G401.6 (cell line): Measurements from ENCODE around the gene DGKE.

ENCODE experiments used
- FAIRE-seq: peaks from 2 replicates; lab custom pipeline; 2012; peaks lifted over from hg19 to GRCh38; lab: Jason Lieb, UNC

Gene DGKE

DNA sequence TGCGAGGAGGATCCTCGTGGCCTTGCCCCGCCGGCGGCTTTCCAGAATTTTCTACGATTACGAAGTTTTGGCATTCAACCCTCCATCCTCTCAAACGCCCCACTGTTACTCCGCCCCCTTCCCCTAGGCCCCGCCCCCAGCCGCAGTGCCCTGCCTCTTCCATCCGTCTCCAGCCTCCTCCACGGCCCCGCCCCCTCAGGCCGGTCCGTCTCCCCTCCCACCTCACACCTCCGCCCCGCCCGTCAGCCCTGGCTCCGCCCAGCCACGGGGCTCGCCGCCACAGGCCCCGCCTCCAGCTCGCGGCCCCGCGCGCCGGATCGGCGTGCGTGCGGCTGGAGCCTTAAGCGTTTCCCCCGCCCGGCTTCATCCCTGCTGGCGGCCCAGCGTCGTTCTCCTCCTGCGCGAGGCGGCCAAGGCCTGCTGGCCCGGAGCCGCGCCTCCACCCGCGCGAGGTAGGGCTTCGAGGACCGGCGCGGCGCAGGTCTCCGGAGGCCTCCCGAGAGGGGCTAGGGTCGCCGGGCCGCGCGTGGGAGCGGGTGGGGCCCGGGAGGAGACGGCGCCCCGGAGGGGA, at the start of gene DGKE, which contains the start of gene C17orf67:
DGKE (plus strand) TSS at position 343 of the 571 bp plus-strand sequence. CDS start 645 bp downstream, outside the sequence.
C17orf67 (minus strand) TSS at position 112 of the 571 bp plus-strand sequence. CDS start 18,110 bp downstream, outside the sequence.
- no peak for FAIRE-seq

DNA sequence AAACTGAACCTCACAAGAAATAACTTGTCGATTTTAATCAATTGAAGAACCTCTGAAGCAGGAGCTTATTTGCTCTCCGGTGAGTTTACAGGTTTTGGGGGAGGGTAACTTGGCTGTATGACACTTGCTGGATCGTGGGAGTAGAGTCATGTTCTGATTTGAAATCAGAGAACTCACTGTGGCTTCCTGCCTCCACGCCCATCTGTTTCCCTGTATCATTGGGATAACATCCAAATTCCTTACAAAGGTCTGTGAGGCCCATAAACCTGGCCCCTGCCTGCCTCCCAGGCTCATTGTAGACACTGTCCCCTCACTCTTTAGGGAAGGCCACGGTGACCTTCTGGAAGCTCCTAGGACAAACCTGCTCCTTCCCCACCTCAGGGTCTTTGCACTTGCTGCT, 48.5 kb upstream of the DGKE start:
- FAIRE-seq: no peak

DNA sequence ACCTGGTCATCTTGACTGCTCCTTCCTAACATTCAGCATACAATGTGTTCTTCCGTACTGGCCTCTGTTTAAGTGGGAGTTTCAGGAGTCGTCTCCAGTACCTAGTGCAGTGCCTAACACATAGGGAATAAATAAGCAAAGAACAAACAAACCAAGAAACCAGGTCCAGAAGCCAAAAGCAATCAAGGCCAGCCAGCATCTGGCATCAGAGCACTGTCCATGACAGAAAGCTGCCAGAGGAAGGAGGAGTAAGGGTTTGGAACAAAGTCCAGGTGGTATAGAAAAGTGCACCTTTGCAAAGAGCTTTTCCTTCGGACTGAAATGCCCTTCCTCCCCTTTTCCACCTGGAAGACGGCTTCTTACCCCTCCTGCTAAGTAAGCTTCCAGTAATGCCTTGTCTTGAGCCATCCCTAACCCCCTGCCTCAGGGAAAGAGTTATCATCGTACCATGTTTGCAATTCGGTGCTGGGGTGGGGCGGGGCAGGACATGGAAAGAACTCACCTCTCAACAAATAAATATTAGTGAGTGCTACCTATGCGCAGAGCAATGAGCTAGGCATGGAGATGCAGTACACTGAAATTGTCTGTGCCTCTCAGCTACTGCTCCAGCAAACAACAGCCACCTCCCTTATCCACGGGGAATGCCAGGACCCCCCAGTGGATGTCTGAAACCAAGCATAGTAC, 47.8 kb upstream of the DGKE start:
- FAIRE-seq: no peak

DNA sequence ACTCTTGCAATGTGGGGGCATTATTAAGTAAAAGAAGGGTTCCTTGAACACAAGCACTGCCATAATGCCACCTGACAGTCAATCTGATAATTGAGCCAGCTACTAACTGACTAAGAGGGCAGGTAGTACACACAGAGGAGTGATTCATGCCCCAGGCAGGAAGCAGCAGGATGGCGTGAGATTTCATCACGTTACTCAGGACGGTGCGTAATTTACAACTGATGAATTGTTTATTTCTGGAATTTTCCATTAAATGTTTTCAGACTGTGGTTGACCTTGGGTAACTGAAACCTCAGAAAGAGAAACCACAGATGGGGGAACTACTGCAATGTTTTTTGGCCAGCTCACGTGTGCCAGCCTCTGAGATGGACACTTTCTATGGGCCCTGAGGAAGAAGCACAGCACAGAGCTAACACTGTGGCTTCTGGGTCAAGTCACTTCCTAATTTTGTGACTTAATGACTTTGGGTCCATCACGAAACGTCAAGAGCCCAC, 46.9 kb upstream of the DGKE start:
- FAIRE-seq: no peak

DNA sequence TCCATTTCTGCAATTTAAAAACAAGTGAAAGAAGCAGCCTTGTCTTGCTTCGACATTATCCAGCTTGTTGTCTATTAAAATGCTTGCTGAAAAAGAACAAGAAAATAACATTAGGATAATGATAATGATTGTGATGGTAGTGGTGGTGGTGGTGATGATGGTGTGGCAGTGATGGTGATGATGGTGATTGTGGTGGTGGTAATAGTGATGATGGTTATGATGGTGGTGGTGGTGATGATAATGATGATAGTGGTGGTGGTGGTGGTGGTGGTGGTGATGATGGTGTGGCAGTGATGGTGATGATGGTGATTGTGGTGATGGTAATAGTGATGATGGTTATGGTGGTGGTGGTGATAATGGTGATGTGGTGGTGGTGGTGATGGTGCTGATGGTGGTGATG, 41.7 kb upstream of the DGKE start:
- FAIRE-seq: no peak

DNA sequence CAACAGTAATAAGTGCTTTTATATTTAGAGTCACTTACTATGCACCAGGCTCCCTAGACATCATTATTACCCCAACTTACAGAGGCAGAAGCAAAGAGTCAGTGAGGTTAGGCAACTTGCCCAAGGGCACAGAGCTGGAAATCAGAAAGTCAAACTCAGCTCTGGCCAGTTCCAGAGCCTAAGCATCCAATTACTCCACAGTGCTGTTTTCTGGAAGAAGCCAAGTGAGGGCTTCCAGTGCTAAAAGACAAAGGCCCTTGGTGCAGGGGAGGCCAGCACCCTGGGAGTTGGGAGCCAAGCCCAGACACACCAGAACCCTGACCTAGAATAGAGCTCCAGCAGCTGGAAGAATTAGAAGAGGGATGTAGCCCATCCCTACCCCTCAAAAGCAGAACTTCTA, 40.4 kb upstream of the DGKE start:
- FAIRE-seq: no peak

DNA sequence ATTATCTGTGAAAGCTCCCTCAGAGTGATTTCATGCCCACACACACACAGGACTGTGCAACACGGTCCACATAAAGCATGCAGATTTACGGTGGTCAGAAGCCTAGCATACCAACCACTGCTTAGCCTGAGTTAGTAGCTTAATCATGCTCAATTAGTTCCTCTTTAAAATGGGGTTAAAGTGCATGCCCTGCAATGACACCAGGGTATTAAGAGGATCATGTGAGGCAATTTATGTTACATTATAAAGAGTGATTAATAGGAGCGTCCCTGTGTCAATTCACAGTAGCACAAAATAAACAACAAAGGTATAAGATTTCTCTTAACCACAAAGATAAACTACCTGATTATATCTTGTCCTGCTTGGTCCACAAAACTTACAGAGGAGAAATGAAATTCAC, 40.0 kb upstream of the DGKE start:
- no peak for FAIRE-seq

DNA sequence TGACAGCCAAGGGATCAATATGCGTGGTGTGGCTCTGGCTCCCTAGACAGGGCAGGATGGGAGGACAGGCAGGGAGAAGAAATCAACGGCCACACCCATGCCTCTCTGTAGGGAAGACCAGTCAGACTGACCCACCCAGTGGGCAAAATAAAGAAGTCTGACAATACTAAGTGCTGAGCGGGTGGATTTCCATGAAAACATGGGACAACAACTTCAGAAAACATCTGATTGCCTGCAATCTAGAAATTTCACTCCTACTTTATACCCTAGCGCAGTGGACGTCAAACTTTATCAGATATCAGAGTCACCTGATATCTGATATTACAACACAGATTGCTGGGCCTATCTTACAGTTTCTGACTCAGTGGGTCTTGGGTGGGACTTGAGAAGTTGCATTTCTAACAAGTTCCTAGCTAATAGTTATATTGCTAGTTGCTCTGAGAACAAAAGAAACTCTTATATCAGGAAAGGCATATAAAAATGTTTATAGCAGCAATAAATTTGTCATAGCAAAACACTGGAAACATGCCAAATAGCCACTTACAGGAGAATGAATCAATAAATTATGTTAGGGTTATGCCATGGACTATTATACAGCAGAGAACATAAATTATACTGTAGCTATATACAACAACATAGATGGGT, 38.6 kb upstream of the DGKE start:
- no peak for FAIRE-seq

DNA sequence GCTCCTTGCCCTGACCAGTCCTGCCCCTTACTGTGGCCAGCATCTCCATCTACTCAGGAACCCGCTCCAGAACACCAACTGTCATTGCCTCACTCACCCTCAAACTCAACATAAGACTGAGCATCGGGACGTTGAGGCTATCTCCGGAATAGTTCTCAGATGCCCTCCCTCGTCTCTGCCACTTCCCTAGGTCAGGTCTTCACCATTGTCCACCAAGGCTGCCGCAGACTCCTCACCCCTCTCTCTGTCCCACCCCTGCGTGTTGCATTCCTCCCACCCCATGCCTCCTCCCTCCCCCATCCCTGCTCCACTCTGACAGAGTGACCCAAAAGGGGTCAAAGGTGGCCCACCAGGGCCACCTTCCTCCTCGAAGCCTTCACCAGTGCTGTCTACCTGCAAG, 37.4 kb upstream of the DGKE start:
- FAIRE-seq: no peak

DNA sequence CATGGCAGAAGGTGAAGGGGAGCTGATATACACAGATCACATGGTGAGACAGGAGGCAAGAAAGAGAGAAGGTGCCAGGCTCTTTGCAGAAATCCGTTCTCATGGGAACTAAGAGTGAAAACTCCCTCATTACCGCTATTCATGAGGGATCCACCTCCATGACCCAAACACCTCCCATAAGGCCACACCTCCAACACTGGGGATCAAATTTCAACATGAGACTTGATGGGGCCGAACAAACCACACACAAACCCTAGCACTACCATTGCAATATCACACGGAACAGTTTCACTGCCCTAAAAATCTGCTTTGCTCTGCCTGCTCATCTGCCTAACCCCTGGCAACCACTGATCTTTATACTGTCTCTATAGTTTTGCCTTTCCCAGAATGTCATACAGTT, 35.0 kb upstream of the DGKE start:
- no peak for FAIRE-seq

DNA sequence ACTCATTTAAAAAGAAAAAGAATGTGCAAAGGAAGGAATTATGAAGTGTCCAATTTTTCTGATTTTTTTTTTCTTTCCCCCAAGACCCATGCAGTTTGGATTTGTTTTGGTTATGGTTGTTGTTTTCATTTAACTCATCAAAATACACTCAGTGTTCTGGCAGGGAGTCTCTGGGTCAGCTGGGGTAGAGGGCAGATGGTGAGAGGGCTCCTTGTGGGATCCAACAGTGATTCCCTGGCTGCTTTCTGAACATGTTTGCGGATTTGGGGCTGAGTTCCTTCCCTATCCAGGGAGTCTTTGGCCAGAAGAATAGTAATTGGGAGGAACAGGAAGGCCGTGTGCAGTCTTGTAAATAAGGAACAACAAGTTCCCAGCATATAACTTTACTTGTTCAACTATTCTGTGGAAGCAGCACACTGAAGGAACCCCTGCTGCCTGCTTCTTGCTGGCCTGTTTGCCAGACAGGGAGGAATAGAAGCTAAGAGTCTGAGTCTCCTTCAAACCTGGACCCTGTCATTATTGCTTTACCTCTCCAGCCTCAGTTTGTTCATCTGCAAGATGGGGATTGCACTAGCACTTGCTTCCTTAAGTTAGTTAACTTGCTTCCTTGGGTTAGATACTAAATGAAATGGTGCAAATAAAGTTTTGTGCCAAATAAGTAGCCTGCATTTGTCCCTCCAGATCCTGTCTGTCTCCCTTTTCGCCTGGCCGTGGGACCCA, 32.3 kb upstream of the DGKE start:
- FAIRE-seq: no peak

DNA sequence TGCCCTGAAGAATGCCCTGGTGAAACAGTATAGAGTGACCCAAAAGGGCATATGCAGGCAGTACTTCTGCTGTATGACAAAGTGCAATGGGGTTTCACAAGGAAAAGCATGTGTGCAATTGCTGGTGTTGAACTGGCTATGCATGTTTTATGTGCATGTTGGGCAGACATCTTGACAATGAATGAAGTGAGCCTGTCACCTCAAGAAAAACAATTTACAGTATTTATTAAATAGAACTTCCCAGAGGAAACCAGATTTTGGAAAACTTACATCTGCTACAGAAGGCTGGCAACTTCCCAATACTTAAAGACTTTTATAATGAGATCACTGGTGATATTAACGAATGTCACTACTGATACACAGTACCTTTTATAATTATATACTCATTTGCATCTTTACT, 30.9 kb upstream of the DGKE start:
- no peak for FAIRE-seq

DNA sequence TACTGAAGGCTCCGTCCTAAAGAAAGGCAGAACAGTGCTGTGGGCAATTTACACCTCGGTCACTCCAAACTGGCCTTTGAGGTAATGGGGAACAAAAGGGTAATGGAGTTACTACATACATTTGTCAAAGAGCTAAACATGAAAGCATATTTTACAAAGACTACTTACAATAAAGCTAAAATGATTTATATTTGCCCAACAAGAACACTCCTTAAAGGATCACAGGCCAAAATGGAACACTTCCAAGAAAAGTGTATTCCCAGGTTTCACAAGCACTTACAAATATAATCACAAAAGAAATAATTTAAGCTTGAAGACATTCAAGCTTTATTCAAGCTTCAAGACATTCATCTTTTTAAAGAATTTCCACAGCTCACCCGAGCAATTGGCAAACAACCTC, 29.5 kb upstream of the DGKE start:
- no peak for FAIRE-seq

DNA sequence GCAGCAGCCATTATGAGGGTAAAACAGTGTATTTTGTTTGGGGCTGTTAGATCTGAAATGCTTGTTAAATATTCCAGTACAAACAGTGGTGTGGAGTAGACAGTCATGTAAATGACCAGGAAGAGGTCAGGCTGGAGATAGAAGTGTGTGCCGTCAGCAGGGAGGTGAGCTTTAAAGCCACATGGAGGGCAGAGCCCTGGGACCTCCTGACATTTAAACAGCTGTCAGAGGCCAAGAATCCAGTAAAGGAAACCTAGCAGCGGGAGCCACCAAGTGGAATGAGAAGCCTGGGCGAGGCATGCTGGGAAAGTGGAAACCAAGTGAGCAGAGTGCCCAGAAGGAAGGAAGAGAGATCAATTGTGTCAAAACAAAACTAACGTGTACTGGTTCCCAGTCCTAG, 27.0 kb upstream of the DGKE start:
- FAIRE-seq: no peak

DNA sequence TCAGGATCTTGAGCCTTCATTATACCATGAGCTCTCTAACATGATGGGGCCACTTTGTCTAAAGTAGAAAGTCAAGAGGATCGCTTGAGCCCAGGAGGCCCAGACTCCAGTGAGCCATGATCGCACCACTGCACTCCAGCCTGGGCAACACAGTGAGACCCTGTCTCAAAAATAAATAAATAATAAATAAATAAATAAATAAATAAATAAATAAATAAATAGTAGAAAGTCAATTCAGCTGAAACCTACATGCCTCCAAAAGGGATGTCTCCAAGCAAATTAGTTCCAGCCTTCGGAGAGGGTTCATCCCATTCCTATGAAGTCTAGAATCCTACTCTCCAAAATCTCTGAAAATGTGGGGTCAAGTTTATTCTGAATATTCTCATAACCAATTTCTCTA, 26.2 kb upstream of the DGKE start:
- no peak for FAIRE-seq

DNA sequence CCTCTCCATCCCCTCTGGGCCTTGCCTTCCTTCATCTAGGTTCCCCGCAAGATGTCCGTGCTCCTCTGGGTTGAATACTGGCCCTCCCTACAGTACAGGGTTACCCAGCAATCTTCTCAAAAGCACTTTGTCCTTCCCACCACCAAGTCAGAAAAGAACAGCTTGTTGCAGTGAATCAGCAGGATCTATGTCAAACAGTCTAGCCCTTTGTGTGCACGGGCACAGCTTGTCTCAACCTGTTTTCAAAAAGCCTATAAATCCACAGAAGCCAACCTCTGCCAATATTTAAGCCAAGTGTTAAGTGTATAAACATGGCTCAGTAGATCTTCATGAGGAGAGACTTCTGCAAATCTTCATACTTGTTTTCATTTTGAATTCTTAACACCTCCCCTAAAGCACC, 25.4 kb upstream of the DGKE start:
- FAIRE-seq: no peak

DNA sequence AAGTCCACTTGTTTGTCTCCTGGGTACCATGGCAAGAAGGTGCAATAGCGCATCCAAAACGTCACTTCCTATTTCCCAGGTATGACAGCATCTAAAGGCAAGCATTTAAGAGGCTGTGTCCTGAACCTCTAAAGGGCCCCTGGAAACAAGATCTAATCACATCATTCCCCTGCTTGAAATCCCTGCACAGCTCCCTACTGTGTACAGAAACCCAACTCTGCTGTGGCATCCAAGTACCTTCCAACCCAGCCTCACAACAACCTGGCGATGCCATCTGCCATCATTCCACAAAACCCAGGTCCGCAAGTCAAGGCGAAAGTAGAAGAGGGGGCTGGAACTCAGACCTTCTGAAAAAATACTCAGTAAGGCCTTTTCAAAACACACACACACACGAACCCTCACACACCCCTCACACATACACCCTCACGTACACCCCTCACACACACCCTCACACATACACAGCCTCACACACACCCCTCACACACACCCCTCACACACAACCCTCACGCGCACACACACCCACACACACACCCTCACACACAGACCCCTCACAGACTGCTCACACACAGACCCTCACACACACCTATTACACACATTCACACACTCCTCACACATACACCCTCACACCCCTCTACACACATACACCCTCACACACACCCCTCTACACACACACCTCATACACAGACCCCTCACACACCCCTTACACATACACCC, 24.7 kb upstream of the DGKE start:
- FAIRE-seq: no peak

DNA sequence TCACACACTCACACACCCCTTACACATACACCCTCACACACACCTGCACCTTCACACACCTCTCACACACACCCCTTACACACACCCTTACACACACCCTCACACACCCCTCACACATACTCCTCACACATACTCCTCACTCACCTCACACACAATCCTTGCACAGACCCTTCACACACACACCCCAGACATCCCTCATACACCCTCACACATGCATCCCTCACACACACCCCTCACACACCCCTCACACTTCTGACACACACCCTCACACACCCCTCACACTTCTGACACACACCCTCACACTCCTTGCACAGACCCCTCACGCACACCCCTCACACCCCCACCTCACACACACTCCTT, 24.2 kb upstream of the DGKE start:
- no peak for FAIRE-seq

DNA sequence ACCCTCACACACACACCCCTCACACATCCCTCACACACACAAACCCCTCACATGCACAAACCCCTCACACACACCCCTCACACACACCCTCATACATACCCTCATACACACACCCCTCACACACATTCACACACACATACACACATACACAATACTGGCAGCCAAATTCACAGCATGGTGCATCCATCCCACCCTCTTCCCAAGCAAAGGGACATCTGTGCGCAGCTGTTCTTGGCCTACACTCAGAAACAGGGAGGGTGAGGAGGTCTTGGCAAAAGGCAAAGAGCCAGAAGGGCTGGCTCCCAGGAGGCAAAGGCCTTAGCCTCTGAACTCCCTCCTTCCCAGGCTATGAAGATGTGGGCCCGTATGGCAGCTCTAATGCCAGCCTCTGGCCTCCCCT, 23.6 kb upstream of the DGKE start:
- no peak for FAIRE-seq

DNA sequence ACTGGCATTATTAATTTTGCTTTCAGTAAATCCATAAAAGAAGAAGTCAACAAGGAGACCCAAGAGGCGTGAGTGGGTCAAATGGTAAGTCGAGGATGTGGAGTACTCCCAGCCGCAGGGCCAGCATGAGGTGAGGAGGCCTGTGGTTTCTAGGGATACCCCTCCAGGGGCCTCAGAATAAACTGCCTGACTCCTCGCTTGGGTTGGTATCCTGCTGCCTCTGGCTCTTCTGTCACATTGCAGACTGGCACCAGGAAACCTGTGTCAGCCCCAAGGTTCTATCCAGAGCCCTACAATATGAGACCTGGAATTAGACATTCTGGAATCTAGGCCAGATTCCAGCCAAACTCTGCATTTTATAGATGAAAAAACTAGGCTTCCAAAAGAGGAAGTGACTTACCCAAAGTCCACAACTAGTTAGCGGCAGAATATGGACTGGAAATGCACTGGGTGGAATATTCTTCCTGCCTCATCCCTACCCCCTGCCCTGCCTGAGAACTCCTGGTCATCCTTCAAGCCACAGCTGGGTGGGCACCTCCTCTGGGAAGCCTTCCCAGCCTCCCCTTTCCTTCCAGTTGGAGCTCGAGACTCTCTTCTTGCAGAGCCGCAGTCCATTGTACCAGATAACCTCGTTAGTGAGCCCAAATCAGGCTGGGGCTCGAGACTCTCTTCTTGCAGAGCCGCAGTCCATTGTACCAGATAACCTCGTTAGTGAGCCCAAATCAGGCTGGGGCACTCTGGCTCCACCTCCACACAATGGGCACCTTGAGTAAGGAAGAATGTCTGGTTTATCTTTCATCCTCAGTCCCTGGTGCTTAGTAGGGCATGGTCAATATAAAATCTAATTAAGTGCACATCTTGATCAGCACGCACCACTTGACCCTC, 22.8 kb upstream of the DGKE start:
- FAIRE-seq: no peak

DNA sequence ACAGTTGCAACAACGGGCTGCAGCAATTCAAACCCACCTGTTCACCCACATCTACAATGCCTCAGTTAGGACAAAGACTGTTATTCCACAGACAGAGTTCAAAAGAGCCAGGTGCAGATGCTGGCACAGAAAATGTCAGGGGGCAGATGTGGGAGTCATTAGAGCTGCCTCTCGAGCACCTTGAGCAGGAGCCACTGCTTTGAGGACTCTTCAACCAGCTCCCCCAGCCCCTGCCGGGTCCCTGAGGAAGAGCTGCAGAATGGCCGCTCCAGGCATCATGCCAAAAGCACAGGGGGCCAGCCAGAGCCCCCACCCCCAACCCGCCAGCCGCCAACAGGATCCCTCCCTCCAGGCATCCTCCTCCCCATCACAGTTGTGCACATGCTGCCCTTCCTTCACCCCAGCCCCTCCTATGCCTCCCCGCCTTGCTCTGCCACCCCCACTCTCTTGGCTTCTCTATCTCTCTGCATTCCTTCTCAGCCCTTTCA, 21.0 kb upstream of the DGKE start:
- no peak for FAIRE-seq
